NB4 (cell line): ENCODE results near the gene TCF4.

Experiments
- DNase-seq: peaks from one replicate; pipeline ENCODE4 v3.0.0; 2010; ENCODE audit warnings: low read depth
- H3K4me3 ChIP-seq: one replicate; pipeline ENCODE4 v1.5.1; 2011; ENCODE audit warnings: mild to moderate bottlenecking, low read depth, low read length, moderate library complexity
- MYC ChIP-seq: IDR thresholded peaks from 2 replicates; pipeline ENCODE4 v1.6.1; 2011; ENCODE audit warnings: low read depth, low read length
- POLR2A ChIP-seq: IDR thresholded peaks from 2 replicates; pipeline ENCODE4 v1.6.1; 2011; ENCODE audit warnings: mild to moderate bottlenecking; ENCODE audit not compliant: insufficient read length; ENCODE audit errors: extremely low read depth
- TF ChIP-seq, protein P1 (sequence below): IDR thresholded peaks from one replicate; pipeline ENCODE4 v1.5.1; 2012; ENCODE audit warnings: low read depth, low read length
- TF ChIP-seq, protein P2 (sequence below): IDR thresholded peaks from 2 replicates; pipeline ENCODE4 v1.6.1; 2011; ENCODE audit warnings: low read depth, low read length

The TCF4 gene

DNA sequence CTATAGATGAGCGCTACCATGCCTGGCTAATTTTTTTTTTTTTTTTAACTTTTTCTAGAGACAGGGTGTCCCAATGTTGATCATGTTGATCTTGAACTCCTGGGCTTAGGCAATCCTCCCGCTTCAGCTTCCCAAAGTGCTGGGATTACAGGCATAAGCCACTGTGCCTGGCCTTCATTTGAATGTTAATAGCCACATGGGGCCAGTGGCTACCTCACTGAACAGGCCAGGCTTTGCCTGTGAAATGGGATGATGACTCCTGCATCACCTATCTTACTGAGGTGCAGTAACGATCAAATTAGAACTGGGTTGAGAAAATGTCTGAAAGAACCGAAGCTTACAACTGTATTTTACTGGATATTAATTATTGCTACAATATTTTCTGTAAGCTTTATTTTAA lies 278.7 kb downstream of the TCF4 start:
- DNase-seq: no peak
- TF ChIP-seq, protein P1, sequence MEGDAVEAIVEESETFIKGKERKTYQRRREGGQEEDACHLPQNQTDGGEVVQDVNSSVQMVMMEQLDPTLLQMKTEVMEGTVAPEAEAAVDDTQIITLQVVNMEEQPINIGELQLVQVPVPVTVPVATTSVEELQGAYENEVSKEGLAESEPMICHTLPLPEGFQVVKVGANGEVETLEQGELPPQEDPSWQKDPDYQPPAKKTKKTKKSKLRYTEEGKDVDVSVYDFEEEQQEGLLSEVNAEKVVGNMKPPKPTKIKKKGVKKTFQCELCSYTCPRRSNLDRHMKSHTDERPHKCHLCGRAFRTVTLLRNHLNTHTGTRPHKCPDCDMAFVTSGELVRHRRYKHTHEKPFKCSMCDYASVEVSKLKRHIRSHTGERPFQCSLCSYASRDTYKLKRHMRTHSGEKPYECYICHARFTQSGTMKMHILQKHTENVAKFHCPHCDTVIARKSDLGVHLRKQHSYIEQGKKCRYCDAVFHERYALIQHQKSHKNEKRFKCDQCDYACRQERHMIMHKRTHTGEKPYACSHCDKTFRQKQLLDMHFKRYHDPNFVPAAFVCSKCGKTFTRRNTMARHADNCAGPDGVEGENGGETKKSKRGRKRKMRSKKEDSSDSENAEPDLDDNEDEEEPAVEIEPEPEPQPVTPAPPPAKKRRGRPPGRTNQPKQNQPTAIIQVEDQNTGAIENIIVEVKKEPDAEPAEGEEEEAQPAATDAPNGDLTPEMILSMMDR: no peak
- TF ChIP-seq POLR2A (no peak), MYC (no peak)
- TF ChIP-seq, protein P2, sequence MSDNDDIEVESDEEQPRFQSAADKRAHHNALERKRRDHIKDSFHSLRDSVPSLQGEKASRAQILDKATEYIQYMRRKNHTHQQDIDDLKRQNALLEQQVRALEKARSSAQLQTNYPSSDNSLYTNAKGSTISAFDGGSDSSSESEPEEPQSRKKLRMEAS: no peak
- H3K4me3 ChIP-seq: no peak overlapping the region

DNA sequence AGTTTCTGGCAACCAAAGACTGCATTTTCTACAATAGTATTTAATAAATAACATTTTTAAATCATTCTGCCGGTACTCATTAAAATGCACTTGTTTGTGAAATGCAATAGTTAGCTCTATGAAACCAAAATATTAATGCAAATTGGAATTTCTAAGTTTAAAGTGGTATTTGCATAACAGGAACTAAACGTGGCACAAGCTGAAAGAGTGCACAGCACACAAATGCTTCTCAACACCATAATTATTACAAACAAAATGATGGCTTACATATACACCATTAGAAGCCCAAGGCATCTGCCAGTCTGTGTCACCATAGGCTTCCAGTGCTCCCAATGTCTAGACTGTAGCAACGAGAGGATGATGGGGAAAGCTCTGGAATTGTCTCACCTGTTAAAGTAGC lies 280.5 kb downstream of the TCF4 start:
- TF ChIP-seq, protein P1: no peak
- TF ChIP-seq MYC: no peak
- no peak for TF ChIP-seq POLR2A
- TF ChIP-seq, protein P2: no peak
- no peak for DNase-seq
- H3K4me3 ChIP-seq: no peak overlapping the region

DNA sequence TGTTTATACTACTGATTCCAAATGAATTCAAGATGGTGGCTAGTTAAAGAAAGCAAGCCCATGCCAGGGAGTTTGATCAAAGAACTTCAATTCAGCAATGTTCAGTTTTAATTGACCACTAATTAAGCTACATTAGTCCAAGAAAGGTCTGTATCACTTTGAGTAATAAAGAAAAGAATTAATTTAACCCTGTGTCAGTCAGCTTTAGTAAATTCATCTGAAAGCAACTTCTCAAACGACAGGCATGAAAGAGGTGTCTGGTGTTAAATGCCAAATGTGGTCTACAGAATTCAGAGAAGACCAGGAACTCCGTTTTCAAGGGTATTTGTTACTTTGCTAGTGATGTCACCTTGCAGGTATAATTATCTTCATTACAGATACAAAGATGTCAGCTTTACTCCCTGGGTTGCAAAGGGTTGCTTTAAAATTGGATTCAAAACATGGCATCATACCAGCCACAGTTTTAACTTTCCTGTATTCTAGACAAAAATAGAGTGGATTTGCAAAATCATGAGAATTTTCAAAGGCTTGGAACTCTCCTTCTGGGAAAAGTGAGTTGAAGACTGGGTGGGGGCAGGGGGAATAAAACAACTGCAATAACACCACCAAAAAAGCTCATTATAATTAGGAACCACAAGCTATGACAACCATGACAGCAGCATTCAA lies 281.5 kb downstream of the TCF4 start:
- DNase-seq: no peak
- H3K4me3 ChIP-seq: no peak overlapping the region
- TF ChIP-seq, protein P2: no peak
- TF ChIP-seq MYC: no peak
- TF ChIP-seq POLR2A: no peak

DNA sequence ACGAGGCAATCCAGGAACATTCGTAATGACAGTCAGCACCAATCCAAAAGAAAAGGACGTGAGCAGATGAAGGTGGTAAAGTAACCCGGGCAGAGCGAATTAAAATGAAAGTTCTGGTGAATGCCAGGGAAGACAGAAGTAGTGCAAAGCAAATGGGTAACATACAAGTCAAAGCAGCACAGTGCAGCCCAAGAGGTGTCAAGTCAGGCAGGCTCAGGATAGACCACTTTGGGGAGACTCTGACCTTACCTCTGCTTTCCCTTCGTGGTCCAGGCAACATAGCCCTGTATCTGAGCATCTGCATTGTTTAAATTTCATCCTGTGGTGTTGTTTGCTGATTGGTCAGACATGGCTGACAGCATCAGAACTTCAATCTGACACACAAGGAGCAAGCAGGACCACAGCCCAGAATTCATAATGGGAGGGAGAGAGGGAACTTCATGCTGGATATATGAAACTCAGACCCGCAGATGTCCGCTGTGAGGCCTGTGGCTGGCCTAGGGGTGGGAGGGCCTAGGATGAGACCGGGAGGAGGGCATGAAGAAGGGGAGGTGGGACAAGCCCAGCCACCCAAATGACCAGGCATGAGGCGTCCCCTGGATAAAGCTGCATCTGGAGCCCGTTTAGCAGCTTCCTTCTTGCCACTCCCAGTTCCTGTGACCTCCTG lies 285.7 kb downstream of the TCF4 start:
- no peak overlapping the region for H3K4me3 ChIP-seq
- no peak for DNase-seq
- no peak for TF ChIP-seq POLR2A
- TF ChIP-seq, protein P1: no peak
- TF ChIP-seq, protein P2: no peak

DNA sequence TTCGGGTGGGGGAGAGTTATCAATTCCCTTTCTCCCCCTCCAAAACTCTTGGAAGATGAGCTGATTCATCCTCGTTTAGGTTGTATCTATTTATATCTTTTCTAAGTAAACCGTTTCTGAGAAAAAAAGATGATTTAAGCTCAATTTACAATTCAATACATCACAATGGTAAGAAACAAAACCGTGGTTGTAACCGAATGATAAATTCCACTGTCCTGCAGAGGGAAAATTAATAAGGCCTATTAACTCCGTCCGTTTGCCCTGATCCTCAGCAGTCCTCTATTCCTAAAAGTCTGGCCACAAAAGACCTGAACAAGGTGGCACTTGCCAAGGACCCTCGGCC lies 286.2 kb downstream of the TCF4 start:
- no peak for DNase-seq
- no peak overlapping the region for H3K4me3 ChIP-seq
- TF ChIP-seq, protein P1: no peak
- TF ChIP-seq, protein P2: no peak
- no peak for TF ChIP-seq MYC
- no peak for TF ChIP-seq POLR2A

DNA sequence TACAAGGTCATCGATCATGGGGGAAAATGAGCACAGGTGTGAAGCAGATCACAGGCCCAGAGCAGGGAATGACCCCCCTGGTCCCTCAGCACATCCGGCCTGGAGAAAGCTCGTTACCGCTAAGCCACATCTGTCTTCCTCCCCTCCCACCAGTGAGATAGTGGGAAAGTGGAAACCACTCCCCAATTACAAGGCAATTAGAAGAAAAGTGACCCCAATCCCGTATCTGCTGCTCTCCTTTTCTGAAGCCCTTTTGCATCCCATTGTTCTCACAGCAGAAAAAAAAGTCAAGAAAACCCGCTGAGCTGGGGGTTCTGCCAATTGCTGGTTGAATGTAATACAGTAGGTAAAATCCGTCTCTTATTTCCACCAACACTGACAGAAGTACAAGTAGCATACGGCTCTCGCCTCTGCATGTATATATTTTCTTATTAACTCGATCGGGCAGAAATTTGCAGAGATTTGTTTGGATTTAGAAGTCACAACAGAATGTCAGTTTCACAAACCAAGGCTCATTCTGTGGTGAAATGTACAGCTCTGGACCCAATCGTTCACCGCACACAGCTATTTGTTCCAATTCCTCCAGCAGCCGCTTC lies 287.0 kb downstream of the TCF4 start:
- DNase-seq: no peak
- TF ChIP-seq, protein P2: no peak
- H3K4me3 ChIP-seq: no peak overlapping the region
